GM19023 (cell line): ENCODE data around the gene NUSAP1.
"Not testable (repeated sequence)": the region's sequence is repeated elsewhere in the genome, so short reads cannot be mapped to it uniquely, and the experiment has no call there.

ENCODE experiments used
- ATAC-seq: cut with Tn5 transposase; IDR thresholded peaks from one replicate; pipeline ENCODE4 v1.9.1; 2021; ENCODE audit warnings: mild to moderate bottlenecking, moderate library complexity; ENCODE audit not compliant: unreplicated experiment

The NUSAP1 gene

DNA sequence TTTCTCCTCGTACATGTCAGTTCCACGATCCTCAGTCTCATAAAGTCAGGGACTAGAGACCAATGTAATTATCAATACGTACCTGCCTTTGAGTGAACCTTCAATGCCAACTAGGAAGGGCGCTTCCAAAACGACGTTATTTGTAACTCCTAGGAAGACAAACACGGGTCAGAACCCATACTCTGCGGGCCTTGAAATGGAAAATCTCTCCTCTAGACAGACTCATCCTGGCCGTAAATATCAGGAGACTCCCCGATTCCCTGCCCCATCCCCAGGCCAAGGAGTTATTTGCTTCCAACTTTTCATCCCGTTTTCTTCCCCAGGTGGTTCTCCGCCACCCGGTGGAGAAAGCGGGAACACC lies 868 bp upstream of the NUSAP1 start:
- ATAC-seq: no peak

DNA sequence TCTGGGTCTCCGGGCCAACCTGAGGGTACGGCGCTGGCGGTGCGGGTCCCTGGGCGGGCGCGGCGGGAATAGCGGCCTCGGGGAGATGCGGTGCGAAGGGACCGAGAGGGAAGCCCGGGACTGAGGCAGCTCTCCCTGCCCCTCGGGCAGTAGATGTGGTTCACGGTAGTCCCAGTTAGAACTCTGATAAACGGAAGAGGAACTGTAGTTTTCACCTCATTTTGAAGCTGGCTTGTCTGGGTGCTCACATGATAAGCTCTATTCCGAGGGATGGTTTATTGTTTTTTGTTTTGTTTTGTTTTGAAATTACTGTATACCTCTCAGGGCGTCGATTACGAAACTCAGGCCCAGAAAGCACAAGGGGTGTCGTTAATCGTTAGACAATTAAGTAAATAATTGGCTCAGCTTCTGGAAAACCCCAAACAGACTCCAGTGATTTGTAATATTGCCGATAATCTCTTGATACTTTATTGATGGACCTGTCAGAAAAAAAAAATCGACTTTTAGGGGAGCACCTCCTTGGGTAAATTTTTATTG lies 413 bp downstream of the NUSAP1 start:
- ATAC-seq: peak; percentile 18

- ATAC-seq: no peak
Observed at GRCh38 chr15:41334293-41335120, 1.8 kb downstream of the NUSAP1 start.

DNA sequence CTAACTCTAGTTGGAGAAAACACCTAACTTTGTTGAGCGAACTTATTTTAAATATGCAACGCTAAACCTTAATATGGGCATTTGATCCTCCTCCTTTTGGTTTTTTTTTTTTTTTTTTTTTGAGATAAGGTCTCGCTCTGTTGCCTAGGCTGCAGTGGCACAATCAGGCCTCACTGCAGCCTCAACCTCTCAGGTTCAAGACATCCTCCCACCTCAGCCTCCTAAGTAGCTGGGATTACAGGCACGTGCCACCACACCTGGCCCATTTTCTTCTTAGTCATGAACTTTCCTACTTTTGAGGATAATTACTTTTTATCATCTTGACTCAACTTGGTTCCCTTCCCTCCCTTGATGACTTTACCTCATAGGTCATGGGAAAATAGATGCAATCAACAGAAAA lies 3.9 kb downstream of the NUSAP1 start:
- ATAC-seq: no peak

DNA sequence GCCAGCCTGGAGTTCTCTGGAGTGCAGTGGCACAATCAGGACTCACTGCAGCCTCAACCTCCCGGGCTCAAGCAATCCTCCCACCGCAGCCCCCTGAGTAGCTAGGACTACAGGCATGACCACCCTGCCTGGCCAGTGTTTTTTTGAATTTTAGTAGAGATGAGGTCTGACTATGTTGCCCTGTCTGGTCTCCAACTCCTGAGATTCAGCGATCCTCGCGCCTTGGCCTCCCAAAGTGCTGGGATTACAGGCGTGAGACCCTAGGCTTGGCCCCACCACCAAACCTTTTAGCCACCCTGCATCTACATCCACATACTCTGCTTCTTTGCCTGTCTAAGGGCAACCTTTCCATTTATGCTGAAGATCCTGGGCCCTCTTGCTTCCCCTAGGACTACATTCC lies 4.4 kb downstream of the NUSAP1 start:
- no peak for ATAC-seq

DNA sequence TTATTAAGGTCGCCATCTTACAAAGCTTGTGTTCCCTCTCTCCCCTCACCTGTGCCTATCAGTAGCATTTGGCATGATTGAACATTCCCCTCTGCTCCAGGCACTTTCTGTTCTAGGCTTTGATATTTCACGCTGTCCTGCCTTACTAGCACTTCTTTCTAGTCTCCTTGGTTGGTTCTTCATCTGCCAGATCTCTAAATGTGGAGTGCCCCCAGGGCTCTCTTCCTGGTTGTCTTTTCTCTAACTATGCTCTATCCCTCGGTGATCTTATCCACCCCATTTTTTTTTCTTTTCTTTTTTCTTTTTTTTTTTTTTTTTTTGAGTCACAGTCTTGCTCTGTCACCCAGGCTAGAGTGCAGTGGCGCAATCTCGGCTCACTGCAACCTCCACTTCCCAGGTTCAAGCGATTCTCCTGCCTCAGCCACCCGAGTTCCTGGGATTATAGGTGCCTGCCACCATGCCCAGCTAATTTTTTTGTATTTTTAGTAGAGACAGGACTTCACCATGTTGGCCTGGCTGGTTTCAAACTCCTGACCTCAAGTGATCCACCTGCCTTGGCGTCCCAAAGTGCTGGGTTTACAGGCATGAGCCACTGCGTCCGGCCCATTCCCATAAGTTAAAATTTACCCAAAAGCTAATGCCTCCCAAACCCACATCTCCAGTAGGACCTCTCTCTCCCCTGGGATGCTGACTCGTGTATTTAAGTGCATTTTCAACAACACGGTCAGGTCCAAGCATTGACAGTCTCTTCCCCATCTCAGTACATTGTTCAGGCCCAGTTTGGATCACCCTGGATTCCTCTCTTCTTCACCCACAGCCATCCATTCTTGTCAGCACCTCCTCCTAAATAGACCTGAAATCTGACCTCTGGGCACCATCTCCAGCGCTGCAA lies 5.2 kb downstream of the NUSAP1 start:
- no peak for ATAC-seq

DNA sequence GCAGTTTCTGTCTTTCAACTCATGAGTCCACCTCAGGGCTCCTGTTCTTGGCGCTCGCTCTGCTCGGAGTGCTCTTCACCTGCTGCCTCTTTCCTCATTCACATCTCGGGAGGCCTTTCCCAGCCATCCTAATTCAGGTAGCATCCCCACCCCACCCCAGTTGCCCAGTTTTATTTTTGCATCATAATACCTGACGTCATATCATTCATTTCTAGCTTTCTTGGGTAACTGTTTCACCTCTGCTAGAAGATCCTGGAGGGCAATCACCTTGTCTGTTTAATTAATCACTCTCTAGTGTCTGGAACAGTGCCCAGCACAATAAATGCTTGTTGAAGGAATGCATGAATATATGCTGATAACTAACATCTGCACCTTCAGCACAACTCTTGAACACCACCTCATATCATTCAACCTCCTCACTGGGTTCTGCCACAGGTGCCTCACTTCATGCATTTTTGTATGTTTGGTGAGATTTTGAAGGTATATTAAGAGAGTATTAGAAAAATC lies 7.6 kb downstream of the NUSAP1 start:
- no peak for ATAC-seq

GRCh38 chr15:41341519-41341918 lies 8.8 kb downstream of the NUSAP1 start:
- no peak for ATAC-seq

DNA sequence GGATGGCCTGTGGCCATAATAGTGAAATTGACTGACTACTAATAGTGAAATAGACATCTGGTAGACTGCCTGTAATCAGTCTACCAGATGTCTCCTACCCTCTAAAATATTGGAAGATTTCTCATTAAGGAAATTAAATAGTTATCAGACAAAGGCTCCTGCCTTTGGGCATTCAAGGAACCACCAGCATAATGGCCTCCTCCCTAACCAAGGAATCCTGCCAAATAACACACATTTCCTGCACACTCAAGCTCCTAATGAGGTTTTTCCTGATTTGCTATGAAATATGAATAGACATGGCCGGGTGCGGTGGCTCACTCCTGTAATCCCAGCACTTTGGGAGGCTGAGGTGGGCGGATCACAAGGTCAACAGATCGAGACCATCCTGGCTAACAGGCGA lies 14.6 kb downstream of the NUSAP1 start:
- no peak for ATAC-seq

DNA sequence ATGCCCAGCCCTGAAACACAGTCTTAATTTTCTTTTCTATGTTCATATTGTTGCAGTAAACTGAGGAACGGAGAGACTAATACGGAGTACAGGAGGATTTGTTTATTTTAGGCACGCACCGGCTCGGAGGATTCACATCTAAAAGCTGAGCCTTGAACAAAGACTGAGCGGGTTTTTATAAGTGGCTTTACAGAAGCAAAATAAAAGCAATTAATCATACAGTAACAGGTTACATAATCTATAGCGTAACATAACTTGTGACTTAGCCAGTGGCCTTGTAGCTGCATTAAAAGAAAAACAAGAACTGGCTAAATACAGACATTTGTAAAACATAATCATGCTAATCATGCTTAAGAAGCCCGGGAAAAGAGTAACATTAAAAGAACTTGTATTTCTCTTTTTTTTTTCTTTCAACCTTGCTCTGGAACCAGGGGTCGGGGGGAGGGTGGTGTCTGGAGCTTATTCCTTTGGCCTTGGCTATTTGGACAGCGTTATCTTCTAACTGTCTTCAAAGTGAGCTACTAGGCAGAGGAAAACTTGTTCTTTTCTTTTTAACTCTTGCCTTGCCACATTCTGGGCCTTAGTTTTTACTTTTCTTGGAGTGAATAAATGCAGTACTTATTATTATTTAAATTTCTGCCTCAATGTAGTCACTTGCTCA lies 17.5 kb downstream of the NUSAP1 start:
- ATAC-seq: no peak

DNA sequence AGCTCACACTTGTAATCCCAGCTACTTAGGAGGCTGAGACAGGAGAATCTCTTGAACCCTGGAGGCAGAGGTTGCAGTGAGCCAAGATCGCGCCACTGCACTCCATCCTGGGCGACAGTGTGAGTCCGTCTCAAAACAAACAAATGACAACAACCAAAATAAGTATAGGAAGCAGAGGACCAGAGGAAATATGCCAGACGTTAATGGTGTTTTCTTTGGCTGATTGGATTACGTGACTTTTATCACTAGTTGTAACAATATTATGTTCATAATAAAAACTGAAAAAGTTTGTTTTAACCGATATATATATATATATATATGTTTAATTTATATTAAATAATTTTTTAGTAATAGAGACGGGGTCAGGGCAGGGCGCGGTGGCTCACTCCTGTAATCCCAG lies 21.7 kb downstream of the NUSAP1 start:
- no peak for ATAC-seq

DNA sequence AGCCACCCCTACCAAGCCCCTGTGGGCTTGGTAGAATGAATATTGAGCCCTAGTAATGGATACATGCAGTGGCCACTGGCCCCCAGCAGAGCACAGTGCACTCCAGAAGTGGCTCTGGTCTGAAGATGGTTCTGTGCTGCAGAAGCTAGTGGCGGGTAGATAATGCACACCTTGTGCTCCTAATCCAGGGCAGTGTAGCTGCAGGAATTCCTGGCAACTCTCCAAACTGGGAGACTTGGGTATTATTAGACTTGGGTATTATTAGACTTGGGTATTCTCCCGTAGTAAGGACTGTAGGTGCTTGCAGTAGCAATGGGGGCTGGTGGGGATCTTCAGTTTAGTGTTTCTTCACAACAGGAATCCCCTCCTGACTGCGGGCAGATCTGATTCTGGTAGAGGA lies 34.7 kb downstream of the NUSAP1 start:
- no peak for ATAC-seq

DNA sequence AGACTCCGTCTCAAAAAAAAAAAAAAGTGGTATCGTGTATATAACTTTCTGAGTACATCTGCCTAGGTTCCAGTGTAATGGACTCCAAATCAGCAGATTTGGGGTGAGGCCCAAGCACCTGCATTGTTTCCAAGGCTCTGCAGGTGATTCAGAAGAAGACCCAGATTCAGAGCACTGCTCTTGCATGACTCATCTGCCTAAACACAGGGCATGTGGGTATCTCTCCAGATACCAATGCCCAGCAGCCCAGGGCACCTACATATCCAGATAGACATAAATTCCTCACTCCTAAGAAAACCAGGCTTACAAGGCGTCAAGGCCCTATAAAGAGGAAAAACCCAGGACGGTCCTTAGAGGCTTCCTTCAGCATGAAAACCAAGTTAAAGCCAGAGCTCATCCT lies 45.3 kb downstream of the NUSAP1 start:
- no peak for ATAC-seq

- ATAC-seq: not testable (repeated sequence)
Observed at GRCh38 chr15:41383974-41384749, 51.5 kb downstream of the NUSAP1 start.

- no peak for ATAC-seq
Observed at GRCh38 chr15:41387646-41388045, 55.0 kb downstream of the NUSAP1 start.

DNA sequence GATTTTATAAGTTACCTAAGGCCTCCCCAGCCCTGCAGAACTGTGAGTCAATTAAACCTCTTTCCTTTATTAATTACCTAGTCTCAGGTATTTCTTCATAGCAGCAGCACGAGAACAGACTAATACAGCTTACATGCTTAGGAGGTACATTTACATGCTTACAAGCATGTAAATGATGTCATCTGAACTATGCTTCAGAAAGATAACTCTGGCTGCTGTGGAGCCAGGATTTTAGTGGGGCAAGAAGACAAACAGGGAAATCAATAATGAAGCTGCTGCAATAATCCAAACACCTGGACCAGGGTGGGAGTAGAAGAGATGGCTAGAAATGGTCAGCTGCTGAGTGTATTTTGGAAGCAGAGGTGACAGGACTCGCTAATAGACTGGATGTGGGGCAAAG lies 60.0 kb downstream of the NUSAP1 start:
- no peak for ATAC-seq

GRCh38 chr15:41394924-41395323 lies 62.2 kb downstream of the NUSAP1 start:
- ATAC-seq: no peak

GRCh38 chr15:41396111-41396510 lies 63.4 kb downstream of the NUSAP1 start:
- ATAC-seq: no peak

- ATAC-seq: no peak
Observed at GRCh38 chr15:41401904-41402267, 69.2 kb downstream of the NUSAP1 start.

DNA sequence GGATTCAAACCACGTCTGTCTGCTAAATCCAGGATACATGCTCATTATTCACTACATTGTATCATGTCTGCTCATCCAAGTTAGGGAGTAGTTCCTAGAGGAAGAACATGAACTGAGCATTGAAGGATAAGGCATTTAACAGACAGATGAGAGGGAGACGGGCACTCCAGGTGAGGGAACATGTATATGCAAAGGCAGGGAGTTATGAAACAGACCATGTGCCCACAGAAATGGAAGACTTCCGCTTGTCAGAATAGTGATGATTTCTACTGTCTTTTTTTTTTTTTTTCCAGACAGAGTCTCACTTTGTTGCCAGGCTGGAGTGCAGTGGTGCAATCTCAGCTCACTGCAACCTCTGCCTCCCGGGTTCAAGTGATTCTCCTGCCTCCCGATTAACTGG lies 74.7 kb downstream of the NUSAP1 start:
- ATAC-seq: no peak
